ENCODE data around the gene LSM14B.
A peak's percentile ranks its signal among the peaks of the same experiment; 100 is the strongest.

LSM14B gene

DNA sequence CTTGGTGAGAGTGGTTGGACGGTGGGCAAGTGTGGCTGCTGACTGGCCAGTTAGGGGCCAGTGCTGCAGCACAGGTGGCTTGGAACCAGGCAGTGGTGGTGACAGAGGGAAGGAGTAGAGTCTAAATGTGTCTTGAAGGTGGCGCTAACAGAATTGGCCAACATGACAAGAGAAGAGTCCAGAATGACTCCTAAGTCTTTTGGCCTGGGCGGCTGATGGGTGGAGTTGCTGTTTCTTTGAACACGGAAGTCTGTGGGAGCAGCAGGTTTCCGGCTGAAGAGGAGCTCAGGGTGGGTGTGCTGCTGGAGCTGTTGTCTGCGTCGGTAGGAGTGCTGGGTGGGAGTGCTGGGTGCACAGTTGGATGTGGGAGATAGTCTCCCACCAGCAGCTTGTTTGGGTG, 10.1 kb downstream of the LSM14B start:
- no peak for DNase-seq (ENCODE audit: low spot score)

- no peak for DNase-seq (ENCODE audit: low spot score)
These were observed 11.0 kb downstream of the LSM14B start for GRCh38 chr20:62133051-62133845.

DNA sequence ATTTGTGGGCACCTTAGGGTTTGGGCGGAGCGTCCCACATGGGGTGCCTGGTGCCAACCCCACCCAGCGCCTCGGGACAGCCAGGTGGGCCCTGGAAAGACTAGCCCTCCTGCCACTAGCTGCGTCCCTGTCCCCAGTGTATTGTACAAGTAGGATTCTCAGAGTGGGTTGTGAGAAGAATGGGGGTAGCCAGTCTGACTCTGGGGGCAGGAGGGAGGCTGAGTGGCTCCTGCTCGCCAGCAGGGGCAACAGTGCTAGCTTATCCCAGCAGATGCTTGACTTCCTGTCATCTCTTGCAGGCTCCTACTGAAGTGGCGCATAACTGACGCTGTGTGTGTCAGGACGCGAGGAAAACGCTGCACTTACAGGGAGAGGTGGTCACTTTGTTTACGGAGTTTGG, 11.6 kb downstream of the LSM14B start:
- DNase-seq (ENCODE audit: low spot score) = no peak

- no peak for DNase-seq (ENCODE audit: low spot score)
These were observed 12.5 kb downstream of the LSM14B start for GRCh38 chr20:62134735-62135231.

GRCh38 chr20:62135573-62136266, 13.4 kb downstream of the LSM14B start:
- DNase-seq (ENCODE audit: low spot score) = no peak

DNA sequence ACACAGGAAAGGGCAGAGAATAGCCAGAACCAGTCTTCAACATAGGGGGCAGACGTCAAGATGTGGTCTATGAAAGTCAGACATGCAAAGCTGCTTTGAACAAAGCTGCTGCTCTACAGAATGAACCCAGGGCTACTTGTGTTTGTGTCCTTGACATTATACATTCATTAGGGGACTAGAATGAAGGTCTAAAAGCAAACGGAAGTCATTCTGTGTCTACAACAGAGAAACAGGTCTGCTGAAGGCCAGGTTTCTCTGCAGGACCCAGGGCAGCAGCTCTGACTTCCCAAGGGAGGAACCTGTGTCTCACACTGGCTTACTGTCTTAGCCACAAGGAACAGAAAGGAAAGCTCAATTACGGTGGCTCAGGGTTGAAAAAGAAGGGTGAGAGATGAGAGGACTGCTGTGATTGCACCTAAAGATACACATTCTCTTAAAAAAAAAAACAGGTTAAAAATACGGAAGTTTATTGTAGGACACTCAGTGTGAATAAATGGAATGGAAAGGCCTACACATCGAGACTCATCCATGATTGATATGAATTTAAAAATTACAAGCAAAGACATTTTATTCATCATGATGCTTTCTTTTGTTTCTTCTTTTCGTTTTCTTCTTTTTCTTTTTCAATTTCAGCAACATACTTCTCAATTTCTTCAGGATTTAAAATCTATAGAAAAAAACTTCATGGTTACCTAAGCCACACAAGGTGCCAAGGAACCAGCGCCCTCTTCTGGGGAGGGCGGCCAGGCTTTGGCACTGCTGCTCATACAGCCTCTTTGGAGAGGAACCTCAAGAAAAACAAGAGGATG, 14.2 kb downstream of the LSM14B start:
- peak; percentile 81 for DNase-seq (ENCODE audit: low spot score)

DNA sequence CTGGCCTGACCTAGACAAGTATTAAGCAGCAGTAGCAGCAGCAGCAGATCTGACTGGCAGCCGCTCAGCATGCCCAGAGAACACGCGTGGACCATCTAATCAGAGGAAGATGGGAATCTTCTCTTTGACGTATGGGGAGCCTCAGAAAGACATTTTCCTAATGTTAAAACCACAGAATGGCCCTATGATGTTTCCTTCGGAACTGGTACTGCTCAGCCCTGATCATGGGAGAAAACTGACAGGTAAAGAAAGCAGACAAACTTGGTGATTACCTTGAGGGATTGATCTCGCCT, 14.8 kb downstream of the LSM14B start:
- DNase-seq (ENCODE audit: low spot score) = no peak

DNA sequence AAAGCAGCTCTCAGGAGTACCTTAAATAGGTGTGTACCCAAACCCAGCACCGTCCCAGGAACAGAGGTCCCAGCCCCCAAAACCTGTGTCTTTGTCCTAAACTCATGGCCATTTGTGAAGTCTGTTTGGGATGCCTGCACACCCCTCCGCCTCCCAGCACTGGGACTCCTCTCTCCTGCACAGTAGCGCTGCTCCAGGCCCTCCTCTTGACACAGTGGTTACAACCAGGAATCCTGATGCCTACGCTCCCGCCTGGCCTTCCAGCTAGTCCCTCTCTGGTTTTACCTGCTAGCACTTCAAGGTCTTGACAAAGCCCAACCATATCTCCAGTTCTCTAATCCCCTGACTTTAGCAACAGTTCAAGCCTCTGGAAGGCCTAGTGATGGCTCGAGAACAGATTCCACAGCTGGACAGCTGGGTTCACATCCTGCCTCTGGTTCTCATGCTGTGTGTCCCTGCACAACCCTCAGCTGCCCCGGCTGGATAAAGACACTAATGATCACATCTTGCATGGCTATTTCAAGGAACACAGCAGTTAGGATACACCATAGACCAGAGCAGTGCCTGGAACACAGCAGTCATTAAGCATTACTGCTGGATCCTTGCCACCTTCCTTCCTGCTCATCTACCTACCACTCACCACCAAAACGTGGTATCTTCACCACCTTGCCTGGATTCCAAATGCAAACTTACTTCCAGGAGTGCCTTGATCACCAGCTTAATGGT, 15.4 kb downstream of the LSM14B start:
- no peak for DNase-seq (ENCODE audit: low spot score)

DNA sequence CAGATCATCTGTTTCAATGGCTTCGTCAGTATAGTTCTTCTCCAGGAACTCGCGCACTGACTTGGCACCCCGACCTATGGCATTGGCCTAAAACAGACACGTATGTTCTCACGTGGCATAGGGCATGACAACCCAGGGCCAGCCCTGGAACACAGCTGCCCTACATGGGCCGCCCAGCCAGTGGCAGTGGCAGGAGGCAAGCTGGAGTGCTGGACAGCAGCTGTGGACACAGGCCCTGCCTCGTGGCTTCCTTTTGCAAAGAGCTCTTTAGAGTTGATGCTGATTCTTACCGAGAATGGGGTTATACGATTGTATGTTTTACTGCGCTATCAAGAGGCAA, 15.9 kb downstream of the LSM14B start:
- no peak for DNase-seq (ENCODE audit: low spot score)

GRCh38 chr20:62138912-62139311, 16.6 kb downstream of the LSM14B start:
- no peak for DNase-seq (ENCODE audit: low spot score)

GRCh38 chr20:62139636-62140035, 17.4 kb downstream of the LSM14B start:
- DNase-seq (ENCODE audit: low spot score) = no peak

- DNase-seq (ENCODE audit: low spot score) = no peak
These were observed 18.7 kb downstream of the LSM14B start for GRCh38 chr20:62141043-62141396.

GRCh38 chr20:62141397-62142251, 19.3 kb downstream of the LSM14B start:
- DNase-seq (ENCODE audit: low spot score) = no peak

GRCh38 chr20:62142252-62143080, 20.2 kb downstream of the LSM14B start:
- no peak for DNase-seq (ENCODE audit: low spot score)

GRCh38 chr20:62143081-62143956, 21.0 kb downstream of the LSM14B start, which contains the start of the genes PSMA7 and SS18L1:
PSMA7 (minus strand) TSS chr20:62143394; CDS start chr20:62143303, 91 bp downstream.
SS18L1 (plus strand) TSS chr20:62143769; CDS start chr20:62143821, 52 bp downstream.
- peak; percentile 82 for DNase-seq (ENCODE audit: low spot score)

DNA sequence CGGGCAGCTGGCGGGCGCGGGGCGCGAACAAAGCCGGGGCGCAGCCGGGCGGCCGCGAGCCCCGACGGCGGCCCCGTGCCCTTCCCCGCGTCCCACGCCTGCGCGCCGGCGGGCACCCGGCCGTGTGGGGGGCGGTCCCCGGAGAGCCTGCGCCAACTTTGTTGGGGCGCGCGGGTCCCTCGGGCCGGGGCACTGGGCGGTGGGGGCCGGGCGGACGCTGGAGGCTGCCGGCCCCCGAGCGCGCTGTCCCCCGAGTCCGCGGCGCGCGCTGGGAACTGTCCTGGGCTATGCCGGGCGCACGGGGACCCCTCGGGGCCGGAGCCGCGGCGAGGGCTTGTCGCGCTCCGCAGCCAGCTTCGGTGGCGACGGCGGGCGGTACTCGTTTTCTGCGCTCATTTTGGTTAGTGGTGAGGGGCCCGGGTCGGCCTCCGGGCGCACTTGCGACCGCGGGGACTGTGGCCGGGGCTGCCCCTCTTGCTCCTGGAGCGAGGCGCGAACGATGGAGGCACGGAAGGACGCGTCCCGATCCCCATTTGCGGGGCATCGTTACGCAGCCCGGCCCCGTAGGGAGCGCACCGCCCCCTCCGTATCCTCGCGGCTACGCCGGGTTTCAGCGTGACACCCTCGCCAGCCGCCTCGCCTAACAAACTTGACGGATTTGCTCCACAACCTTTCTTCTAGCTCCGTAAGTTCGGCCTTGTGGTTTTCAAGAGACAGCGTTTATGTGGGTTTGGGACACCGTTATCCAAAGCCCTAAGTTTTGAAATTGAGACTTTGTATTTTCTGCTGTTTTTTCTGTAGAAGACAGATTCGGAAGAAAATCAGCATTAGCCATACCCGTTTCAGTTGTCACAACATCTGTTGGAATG, 21.9 kb downstream of the LSM14B start:
- DNase-seq (ENCODE audit: low spot score) = peak; percentile 42

- no peak for DNase-seq (ENCODE audit: low spot score)
These were observed 23.4 kb downstream of the LSM14B start for GRCh38 chr20:62145688-62146018.

DNA sequence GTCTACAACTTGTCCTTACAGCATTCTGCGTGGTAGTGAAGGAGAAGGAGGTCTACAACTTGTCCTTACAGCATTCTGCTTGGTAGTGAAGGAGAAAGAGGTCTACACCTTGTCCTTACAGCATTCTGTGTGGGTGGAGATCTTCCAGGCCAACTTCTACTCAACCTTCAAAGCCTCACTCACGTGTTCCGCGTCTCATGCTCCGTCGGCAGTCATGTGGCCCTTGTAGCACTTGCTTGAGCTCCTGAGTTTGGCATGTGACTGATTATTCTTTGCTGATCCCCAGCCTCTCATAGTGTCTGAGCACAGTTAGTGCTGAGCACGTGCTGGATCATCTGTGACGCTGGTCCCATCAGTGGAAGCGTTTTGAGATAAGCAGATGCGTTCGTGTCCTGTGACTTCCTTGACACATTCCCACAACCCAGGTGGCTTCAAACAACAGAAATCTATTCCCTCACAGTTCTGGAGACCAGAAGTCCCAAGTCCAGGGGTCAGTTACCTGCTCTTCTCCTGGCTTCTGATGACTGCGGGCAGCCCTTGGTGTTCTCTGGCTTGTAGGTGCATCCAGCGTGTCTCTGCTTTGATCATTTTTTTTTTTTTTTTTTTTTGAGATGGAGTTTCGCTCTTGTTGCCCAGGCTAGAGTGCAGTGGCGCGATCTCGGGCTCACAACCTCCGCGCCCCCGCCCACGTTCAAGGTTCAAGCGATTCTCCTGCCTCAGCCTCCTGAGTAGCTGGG, 23.9 kb downstream of the LSM14B start:
- DNase-seq (ENCODE audit: low spot score) = no peak

Measured in cerebellar cortex (tissue), 1 donor.